Measurements from ENCODE around the gene ZSWIM5.
"Not testable (repeated sequence)": the region's sequence is repeated elsewhere in the genome, so short reads cannot be mapped to it uniquely, and the experiment has no call there.

The ZSWIM5 gene

DNA sequence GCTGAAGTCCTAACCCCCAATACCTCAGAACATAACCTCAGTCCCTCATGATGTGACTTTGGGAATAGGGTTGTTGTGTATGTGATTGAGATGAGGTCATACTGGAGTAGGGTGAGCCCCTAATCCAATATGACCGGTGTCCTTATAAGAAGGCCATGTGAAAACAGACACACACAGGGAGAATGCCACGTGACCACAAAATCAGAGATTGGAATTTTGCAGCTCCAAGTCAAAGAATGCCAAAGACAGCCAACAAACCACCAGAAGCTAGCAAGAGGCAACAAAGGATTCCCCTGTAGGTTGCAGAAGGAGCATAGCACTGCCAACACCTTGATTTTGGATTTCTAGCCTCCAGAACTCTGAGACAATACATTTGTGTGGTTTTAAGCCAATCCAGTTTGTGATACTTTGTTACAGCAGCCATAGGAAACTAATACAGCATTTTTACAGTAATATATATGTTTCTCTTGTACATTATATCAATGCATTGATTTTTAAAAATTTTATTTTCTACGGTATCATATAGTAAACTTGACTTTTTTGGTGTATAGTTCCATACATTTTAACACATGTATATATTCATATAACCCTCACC, 5.4 kb downstream of the ZSWIM5 start:
- no peak for DNase-seq

- no peak for DNase-seq
Observed at GRCh38 chr1:45200435-45200834, 6.0 kb downstream of the ZSWIM5 start.

- no peak for DNase-seq
Observed at GRCh38 chr1:45198185-45198584, 8.2 kb downstream of the ZSWIM5 start.

- DNase-seq = no peak
Observed at GRCh38 chr1:45196863-45197262, 9.5 kb downstream of the ZSWIM5 start.

DNA sequence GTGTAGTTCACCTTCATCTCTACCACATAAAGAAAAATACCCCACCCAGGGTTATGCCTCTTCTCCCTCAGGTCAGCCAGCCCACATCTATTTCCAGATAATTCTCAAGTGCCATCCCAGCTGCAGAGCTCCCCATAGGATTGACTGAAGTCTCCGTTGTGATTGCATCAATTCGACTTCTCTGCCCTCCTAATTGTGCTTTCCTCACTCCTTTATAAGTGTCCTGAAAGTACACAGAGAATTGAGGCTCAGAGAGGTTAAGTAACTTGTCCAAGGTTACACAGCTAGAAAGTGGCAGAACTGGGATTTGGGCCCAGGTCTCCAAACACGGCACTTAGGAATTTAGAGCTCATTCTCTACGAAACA, 15.0 kb downstream of the ZSWIM5 start:
- DNase-seq = no peak

DNA sequence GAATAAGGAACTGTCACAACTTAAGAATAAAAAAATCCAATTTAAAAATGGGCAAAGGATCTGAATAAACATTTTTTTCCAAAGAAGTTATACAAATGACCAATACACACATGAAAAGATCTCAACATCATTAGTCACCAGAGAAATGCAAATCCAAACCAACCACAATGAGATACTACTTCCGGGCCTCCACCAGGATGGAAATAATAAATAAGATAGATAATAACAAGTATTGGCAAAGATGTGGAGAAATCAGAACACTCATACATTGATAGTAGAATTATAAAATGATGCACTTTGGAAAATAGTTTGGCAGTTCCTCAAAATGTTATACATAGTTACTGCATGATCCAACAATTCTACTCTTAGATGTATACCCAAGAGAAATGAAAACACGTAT, 18.7 kb downstream of the ZSWIM5 start:
- DNase-seq = no peak

DNA sequence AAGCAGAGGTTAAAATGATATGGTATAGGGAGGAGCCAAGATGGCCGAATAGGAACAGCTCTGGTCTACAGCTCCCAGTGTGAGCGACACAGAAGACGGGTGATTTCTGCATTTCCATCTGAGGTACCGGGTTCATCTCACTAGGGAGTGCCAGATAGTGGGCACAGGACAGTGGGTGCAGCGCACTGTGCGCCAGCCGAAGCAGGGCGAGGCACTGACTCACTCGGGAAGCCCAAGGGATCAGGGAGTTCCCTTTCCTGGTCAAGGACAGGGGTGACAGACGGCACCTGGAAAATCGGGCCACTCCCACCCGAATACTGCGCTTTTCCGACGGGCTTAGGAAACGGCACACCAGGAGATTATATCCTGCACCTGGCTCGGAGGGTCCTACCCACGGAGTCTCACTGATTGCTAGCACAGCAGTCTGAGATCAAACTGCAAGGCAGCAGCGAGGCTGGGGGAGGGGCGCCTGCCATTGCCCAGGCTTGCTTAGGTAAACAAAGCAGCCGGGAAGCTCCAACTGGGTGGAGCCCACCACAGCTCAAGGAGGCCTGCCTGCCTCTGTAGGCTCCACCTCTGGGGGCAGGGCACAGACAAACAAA, 26.4 kb downstream of the ZSWIM5 start:
- DNase-seq = not testable (repeated sequence)

- no peak for DNase-seq
Observed at GRCh38 chr1:45177452-45177851, 29.0 kb downstream of the ZSWIM5 start.

- no peak for DNase-seq
Observed at GRCh38 chr1:45172764-45173163, 33.6 kb downstream of the ZSWIM5 start.

DNA sequence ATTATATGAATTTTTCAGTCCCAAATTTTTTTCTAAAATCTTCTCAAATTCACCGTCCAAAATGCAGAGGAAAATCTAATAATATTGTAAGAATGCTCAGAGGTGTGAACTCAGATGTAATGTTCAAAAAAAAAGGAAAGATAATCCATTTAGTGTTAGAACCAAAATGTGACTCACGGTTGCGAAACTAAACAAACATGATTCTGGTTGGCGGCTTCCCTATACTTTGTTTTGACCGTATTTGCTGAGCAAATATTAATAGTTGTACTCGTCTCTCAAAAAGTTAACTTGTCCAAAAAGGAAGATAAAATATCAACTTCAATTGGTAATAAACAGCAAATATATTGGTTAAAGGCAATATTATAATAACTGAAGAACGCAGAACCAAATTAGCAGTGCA, 34.4 kb downstream of the ZSWIM5 start:
- no peak for DNase-seq

DNA sequence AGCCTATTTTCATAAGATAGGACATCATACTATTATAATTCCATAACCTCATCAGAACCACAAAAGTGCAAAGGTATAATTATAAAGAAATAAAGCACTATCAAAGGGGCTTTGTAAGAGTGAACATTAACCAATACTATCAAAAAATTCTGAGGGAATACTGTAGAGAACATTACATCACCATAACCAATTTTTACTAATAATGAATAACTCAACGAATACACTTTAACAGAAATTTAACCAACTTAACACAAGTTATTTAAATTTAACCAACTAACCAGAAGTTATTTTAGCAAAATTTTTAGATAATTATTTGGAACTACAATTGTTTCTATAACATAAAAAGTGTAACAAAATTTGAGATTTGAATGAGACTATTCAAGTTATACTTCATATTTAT, 34.8 kb downstream of the ZSWIM5 start:
- DNase-seq = no peak

DNA sequence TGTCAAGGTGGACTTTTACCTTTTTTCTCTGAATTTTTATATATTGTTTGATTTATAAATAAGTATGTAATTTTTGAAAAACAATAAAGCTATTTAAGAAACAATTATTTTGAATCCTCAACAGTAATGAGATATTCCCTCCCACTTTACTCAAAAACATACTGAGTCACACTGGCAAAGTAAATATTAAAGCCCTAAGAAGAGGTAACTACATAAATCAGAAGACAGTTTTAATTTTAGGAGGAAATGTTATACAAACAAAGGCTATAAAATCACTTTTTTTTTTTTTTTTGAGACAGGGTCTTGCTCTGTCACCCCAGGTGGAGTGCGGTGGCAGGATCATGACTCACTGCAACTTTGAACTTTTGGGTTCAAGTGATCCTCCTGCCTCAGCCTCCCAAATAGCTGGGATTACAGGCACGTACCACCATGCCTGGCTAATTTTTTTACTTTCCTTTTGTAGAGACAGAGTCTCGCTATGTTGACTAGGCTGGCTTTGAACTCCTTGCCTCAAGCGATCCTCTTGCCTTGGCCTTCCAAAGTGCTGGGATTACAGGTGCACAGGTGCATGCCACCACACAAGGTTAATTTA, 36.2 kb downstream of the ZSWIM5 start:
- DNase-seq = no peak

DNA sequence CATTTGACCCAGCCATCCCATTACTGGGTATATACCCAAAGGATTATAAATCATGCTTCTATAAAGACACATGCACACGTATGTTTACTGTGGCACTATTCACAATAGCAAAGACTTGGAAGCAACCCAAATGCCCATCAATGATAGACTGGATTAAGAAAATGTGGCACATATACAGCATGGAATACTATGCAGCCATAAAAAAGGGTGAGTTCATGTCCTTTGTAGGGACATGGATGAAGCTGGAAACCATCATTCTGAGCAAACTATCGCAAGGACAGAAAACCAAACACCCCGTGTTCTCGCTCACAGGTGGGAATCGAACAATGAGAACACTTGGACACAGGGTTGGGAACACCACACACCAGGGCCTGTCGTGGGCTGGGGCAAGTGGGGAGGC, 38.5 kb downstream of the ZSWIM5 start:
- not testable (repeated sequence) for DNase-seq

DNA sequence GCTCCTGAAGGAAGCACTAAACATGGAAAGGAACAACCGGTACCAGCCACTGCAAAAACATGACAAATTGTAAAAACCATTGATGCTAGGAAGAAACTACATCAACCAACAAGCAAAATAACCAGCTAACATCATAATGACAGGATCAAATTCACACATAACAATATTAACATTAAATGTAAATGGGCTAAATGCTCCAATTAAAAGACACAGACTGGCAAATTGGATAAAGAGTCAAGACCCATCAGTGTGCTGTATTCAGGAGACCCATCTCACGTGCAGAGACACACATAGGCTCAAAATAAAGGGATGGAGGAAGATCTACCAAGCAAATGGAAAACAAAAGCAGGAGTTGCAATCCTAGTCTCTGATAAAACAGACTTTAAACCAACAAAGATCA, 42.1 kb downstream of the ZSWIM5 start:
- DNase-seq = not testable (repeated sequence)

DNA sequence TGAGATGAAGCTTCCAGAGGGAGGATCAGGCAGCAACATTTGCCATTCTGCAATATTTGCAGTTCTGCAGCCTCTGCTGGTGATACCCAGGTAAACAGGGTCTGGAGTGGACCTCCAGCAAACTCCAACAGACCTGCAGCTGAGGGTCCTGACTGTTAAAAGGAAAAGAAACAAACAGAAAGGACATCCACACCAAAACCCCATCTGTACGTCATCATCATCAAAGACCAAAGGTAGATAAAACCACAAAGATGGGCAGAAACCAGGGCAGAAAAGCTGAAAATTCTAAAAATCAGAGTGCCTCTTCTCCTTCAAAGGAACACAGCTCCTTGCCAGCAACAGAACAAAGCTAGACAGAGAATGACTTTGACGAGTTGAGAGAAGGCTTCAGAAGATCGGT, 43.3 kb downstream of the ZSWIM5 start:
- not testable (repeated sequence) for DNase-seq

DNA sequence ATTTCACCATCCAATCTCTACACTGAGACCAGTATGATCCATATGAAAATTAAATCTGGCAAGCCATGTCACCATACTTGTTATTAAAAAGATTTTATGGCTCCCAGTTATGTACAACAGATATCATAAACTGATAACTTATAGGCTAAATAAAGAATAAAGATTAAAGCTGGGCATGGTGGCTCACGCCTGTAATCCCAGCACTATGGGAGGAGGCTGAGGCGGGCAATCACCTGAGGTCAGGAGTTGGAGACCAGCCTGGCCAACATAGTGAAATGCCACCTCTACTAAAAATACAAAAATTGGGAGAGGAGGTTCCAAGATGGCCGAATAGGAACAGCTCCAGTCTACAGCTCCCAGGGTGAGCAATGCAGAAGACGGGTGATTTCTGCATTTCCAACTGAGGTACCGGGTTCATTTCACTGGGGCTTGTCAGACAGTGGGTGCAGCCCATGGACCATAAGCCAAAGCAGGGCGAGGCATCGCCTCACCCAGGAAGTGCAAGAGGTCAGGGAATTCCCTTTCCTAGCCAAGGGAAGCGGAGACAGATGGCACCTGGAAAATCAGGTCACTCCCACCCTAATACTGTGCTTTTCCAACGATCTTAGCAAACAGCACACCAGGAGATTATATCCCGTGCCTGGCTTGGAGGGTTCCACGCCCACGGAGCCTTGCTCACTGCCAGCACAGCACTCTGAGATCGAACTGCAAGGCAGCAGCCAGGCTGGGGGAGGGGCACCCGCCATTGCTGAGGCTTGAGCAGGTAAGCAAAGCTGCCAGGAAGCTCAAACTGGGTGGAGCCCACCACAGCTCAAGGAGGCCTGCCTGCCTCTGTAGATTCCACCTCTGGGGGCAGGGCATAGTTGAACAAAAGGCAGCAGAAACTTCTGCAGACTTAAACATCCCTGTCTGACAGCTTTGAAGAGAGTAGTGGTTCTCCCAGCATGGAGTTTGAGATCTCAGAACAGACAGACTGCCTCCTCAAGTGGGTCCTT, 44.1 kb downstream of the ZSWIM5 start:
- DNase-seq = not testable (repeated sequence)

- DNase-seq = no peak
Observed at GRCh38 chr1:45155957-45156356, 50.4 kb downstream of the ZSWIM5 start.

GRCh38 chr1:45155423-45155822, 51.0 kb downstream of the ZSWIM5 start:
- no peak for DNase-seq

DNA sequence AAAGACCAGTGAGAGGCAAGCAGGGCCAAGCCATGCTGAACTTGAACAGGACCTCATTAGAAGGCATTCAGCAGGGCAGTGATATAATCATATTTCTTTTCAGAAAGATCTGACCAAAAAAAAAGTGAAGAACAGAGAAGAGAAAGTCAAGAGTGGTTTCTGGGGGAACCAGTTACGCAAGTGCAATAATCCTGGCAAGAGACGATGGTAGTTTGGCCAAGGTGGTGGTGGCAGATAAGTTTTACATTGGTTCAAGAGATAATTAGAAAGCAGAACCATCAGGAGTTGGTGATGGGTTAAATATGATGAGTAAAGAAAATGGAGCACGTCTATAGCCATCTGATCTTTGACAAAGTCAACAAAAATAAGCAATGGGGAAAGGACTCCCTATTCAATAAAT, 54.3 kb downstream of the ZSWIM5 start:
- DNase-seq = no peak

DNA sequence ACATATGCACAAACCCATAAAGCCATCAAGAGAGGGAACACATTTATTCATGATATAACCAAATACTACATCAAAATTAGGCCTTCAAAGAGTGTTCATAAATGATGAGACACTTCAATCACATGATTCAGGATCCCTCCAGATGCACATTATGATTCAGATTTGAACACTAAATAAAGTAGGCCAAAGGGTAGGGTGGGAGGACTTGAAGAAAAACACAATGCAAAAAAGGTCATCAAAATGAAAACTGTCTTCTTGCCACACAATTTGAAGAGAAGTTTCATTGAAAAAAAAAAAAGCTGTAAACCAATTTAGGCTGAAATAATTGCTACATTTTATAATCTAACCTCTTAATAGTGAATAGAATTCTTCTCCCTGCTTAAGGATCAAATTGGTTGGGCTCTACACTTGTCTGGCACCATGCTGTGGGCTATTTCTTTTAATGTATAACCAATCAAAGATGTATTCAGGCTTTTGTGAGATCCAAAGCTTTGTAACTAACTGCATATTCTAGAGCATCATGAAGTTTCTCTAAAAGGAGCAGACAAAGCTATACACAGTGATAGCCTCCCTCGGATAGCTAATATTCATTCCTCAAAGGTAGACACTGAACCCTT, 58.1 kb downstream of the ZSWIM5 start:
- DNase-seq = no peak

DNA sequence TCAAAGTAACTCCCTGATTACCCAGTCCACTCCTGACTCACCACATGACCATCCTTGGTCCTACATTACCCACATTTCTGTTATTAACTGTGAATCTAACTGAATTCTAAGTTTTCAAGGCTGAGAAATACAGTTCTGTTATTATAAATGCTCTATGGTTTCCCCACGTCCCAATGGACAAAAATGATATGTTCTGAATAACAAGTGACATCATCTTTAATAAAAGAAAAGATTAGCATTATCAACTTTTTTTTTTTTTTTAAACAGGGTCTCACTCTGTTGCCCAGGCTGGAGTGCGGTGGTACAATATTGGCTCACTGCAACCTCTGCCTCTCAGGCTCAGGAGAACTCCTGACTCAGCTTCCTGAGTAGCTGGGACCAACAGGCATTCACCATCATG, 59.6 kb downstream of the ZSWIM5 start:
- DNase-seq = no peak

DNA sequence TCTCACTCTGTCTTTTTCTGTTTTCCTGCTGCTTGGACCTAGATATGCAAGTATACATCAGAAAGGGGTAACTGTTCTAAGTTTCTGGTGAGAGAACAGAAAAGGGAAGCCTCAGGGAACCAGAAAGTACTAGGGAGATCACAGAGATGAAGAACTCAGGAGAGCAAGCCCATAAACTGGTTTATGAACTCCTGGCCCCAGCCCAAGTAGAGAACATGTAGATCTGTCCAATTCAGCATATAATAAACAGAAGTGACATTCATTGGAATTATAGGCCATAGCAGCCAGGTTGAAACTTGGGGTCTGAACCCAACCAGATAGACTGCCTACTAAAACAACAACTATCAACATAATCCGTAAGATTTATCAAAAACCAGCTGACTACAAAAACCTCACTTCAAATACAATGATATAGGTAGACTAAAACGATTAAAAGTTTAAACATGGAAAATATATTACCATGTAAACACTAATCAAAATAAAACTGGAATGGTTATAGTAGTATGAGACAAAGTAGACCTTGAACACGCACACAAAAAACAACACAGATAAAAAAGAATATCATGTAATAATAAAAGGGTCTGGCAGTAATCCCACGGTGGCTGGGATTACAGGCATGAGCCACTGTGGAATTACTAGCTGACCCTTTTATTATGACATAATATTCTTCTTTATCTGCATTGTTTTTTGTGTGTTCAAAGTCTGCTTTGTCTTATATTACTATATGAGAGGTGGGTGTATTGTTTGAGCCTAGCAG, 65.0 kb downstream of the ZSWIM5 start:
- no peak for DNase-seq

Measured in T-helper 1 cell (primary cell).